ENCODE data around the gene OR13G1. TPM values are rescaled to one million over a fixed set of nuclear protein-coding genes. Genes with fewer than 3 reads are reported as not detected.
"Not testable (repeated sequence)": the region's sequence is repeated elsewhere in the genome, so short reads cannot be mapped to it uniquely, and the experiment has no call there.

OR13G1 gene, protein sequence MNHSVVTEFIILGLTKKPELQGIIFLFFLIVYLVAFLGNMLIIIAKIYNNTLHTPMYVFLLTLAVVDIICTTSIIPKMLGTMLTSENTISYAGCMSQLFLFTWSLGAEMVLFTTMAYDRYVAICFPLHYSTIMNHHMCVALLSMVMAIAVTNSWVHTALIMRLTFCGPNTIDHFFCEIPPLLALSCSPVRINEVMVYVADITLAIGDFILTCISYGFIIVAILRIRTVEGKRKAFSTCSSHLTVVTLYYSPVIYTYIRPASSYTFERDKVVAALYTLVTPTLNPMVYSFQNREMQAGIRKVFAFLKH
- total RNA-seq, result not detected

GRCh38 chr1:247679639-247680038 is at the start of gene OR13G1:
Gene OR13G1, minus strand, starts transcription at chr1:247679739. Its CDS starts 6,698 bp downstream, at chr1:247673041.
- Histone ChIP-seq H3K36me3 (no peaks in the 10 kb centered on the region), H3K27ac (no peak within 1 kb of the TSS), H3K9me3 (no peaks in the 10 kb centered on the region), H3K4me3 (no peak within 1 kb of the TSS), H3K4me1 (no peaks in the 10 kb centered on the region), H3K27me3 (no peaks in the 10 kb centered on the region)
- no peak for TF ChIP-seq EP300 (IDR thresholded peaks at IDR 0.05)
- no peak for TF ChIP-seq POLR2A (IDR thresholded peaks at IDR 0.05)
- TF ChIP-seq POLR2AphosphoS5 (IDR thresholded peaks at IDR 0.05), result no peak
- no peak for TF ChIP-seq CTCF (IDR thresholded peaks at IDR 0.05)
- 77% methylated on average over 1 of the region's 1 CpG for whole genome bisulfite sequencing
- DNase-seq (ENCODE audit: low spot score in 2 of 2), result no peak

DNA sequence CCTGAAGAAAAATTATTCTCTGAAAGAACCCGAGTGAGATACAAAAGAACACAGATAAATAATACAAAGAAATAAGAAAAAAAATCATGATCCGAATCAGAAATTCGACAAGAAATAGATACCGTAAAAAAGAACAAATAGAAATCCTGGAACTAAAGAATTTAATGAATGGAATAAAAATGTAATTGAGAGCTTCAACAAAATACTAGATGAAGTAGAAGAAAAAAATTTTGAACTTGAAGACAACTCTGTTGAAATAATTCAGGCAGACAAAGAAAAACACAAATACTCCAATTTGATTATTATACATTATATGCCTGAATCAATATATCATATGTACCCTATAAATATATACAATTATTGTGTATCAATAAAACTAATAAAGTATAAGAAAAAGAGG is 41.7 kb upstream of the OR13G1 start:
- Histone ChIP-seq H3K4me1 (no peaks in the 10 kb centered on the region), H3K9me3 (peaks cover 7% of the 10 kb centered on the region), H3K36me3 (no peaks in the 10 kb centered on the region), H3K27me3 (no peaks in the 10 kb centered on the region), H3K4me3 (no peak overlapping the region), H3K27ac (no peak overlapping the region)
- no peak for DNase-seq (ENCODE audit: low spot score in 2 of 2)
- 85% methylated on average over 4 of the region's 4 CpGs for WGBS
- no peak for TF ChIP-seq CTCF (IDR thresholded peaks at IDR 0.05)
- TF ChIP-seq POLR2AphosphoS5 (IDR thresholded peaks at IDR 0.05), result no peak
- no peak for TF ChIP-seq POLR2A (IDR thresholded peaks at IDR 0.05)
- TF ChIP-seq EP300 (IDR thresholded peaks at IDR 0.05), result no peak

- no peak for TF ChIP-seq POLR2A (IDR thresholded peaks at IDR 0.05)
- no peak for TF ChIP-seq CTCF (IDR thresholded peaks at IDR 0.05)
- no peak for TF ChIP-seq EP300 (IDR thresholded peaks at IDR 0.05)
- TF ChIP-seq POLR2AphosphoS5 (IDR thresholded peaks at IDR 0.05), result no peak
- Histone ChIP-seq H3K27me3 (no peaks in the 10 kb centered on the region), H3K4me1 (no peaks in the 10 kb centered on the region), H3K36me3 (no peaks in the 10 kb centered on the region), H3K27ac (no peak within 1 kb of the TSS), H3K4me3 (no peak within 1 kb of the TSS), H3K9me3 (peaks cover 7% of the 10 kb centered on the region)
- WGBS, result 85% methylated on average over 3 of the region's 3 CpGs
- DNase-seq (ENCODE audit: low spot score in 2 of 2), result no peak
Measured at GRCh38 chr1:247716546-247716945, 37.0 kb upstream of the OR13G1 start, which contains the start of gene OR6F1. Gene OR6F1, minus strand, starts transcription at chr1:247716646. Its CDS starts 3,891 bp downstream, at chr1:247712755.

DNA sequence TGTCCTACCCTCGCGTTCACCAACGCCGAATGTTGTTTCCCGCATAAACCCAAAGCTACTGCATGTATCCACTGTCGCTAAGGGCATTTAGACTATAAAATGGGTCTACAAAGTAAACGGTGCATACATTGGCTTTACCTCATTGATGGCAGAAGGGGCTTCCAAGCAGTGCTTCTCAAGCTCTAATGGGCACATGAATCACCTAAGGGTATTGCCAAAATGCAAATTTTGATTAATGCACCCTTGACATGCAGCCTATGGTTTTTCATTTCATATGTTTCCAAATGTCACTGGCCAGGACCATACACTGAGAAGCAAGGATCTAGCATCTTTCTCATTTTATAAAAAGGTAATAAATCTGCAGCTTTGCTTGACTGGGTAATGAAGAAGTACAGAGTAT is 34.2 kb upstream of the OR13G1 start:
- Histone ChIP-seq H3K36me3 (no peaks in the 10 kb centered on the region), H3K4me1 (no peaks in the 10 kb centered on the region), H3K27ac (no peak overlapping the region), H3K9me3 (no peaks in the 10 kb centered on the region), H3K4me3 (no peak overlapping the region), H3K27me3 (no peaks in the 10 kb centered on the region)
- WGBS, result 94% methylated on average over 7 of the region's 7 CpGs
- no peak for DNase-seq (ENCODE audit: low spot score in 2 of 2)
- no peak for TF ChIP-seq POLR2AphosphoS5 (IDR thresholded peaks at IDR 0.05)
- no peak for TF ChIP-seq CTCF (IDR thresholded peaks at IDR 0.05)
- no peak for TF ChIP-seq POLR2A (IDR thresholded peaks at IDR 0.05)
- no peak for TF ChIP-seq EP300 (IDR thresholded peaks at IDR 0.05)

GRCh38 chr1:247710681-247711080 is 31.1 kb upstream of the OR13G1 start:
- H3K36me3 ChIP-seq, result not testable (repeated sequence)

More at GRCh38 chr1:247710681-247711080, 31.1 kb upstream of the OR13G1 start:
- H3K4me1 ChIP-seq; H3K9me3 ChIP-seq; H3K4me3 ChIP-seq; H3K27ac ChIP-seq; DNase-seq (ENCODE audit: low spot score in 2 of 2); H3K27me3 ChIP-seq: not testable (repeated sequence)
- 92% methylated on average over 8 of the region's 8 CpGs for whole genome bisulfite sequencing
